Stimulated activated CD8-positive, alpha-beta memory T cell treated with anti-CD3 and anti-CD28 coated beads, Interleukin-4, amount 100 ng/mL, for 1 hour (primary cell): Measurements from ENCODE around the gene SNAP29.
"Not testable (repeated sequence)": the region's sequence is repeated elsewhere in the genome, so short reads cannot be mapped to it uniquely, and the experiment has no call there.

ENCODE experiments used
- DNase-seq, 2 donors: peaks; one replicate each; pipeline ENCODE4 v3.0.0-alpha.2; 2020; ENCODE audit warnings: low read depth in 2 of 2, low spot score in 1 of 2

SNAP29 gene

DNA sequence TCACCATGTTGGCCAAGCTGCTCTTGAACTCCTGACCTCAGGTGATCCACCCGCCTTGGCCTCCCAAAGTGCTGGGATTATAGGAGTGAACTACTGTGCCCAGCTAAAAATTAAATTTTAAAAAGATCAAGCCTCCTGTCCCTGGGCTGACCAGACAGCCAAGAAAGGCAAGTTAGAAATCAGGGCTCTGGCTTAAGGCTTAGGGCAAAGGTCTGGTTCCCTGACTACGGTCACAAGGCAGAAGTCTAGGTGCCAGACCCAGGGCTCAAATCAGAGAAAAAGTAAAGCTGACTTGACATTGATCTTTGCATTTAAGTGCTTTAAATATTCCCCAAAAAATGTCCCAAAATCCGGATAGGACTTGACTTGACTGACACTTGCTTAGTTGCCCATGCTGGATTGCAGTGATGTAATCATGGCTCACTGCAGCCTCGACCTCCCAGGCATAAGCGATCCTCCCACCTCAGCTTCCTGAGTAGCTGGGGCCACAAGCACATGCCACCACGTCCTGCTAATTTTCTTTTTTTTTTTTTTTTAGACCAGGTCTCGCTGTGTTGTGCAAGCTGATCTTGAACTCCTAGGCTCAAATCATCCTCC, 41.1 kb downstream of the SNAP29 start:
- DNase-seq, result no peak

DNA sequence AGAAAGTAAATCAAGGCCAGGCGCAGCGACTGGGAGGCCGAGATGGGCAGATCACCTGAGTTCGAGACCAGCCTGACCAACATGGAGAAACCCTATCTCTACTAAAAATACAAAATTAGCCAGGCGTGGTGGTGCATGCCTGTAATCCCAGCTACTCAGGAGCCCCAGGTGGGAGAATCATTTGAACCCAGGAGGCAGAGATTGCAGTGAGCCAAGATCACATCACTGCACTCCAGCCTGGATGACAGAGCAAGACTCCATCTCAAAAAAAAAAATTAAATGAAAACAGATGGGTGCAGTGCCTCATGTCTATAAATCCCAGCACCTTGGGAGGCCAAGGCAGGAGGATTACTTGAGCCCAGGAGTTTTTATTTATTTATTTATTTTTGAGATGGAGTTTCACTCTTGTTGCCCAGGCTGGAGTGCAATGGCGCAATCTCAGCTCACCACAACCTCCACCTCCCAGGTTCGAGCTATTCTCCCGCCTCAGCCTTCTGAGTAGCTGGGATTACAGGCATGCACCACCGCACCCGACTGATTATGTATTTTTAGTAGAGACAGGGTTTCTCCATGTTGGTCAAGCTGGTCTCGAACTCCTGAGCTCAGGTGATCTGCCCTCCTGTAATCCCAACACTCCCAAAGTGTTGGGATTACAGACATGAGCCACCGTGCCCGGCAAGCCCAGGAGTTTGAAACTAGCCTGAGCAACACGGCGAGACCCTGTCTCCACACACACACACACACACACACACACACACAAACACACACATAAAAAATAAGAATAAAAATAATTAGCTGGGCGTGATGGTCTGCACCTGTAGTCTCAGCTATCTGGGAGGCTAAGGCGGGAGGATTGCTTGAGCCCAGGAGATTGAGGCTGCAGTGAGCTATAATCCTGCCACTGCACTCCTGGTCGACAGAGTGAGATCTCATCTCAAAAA, 42.6 kb downstream of the SNAP29 start:
- not testable (repeated sequence) for DNase-seq

DNA sequence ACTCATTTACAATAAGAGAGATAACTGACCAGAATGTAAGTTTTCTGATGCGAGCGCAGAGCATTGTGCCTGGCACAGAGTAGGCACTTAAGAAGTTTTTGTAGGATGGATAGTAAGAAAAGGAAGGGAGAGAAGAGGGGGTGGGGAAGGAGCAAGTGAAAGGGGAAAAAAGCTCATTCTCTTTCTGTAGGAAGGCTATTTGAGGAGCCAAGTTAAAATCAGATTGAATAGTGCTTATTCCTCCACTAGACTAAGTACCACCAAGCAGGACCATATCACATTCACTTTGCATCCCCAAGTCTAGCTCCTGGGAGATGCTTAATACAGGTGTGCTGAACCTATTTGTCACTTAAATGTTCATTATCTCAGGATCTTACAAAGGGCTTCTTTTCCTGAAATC, 44.3 kb downstream of the SNAP29 start:
- DNase-seq, result no peak

DNA sequence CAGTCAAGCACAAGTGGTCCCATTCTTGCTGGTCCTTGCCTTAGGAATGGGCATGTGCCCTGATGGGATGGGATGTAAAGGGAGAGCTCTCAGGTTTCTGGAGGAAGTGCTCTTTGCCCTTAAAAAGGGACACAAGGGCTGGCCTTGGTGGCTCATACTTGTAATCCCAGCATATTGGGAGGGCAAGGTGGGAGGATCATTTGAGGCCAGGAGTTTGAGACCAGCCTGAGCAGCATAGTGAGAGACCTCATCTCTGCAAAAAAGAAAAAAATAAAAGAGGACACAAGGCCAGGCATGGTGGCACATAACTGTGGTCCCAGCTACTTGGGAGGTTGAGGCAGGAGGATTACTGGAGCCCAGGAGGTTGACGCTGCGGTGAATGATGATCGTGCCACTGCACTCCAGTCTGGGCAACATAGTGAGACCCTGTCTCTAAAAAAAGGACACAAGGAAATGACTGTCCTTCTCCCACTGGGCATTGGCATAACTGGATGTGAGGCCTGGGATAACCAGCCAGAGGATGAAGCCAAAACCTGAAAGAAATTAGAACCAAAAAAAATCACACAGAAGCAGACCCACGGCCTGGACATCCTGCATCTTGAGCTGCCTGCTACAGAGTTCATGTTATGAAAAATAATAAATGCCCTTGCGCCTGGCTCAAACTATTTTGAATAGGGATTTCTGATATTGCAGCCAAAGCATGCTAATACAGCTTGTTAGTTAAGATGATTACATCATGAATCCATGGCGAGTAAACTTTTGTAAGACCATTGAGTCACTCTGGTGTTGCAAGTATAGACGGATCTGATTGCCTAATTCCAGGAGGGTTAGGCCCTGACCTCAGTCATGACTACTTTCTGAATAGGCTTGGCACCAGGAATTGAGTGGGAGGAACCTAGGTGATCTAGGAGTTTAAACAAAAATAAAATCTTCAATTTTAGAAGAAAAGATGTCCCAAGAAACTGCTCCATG, 45.5 kb downstream of the SNAP29 start:
- no peak for DNase-seq

DNA sequence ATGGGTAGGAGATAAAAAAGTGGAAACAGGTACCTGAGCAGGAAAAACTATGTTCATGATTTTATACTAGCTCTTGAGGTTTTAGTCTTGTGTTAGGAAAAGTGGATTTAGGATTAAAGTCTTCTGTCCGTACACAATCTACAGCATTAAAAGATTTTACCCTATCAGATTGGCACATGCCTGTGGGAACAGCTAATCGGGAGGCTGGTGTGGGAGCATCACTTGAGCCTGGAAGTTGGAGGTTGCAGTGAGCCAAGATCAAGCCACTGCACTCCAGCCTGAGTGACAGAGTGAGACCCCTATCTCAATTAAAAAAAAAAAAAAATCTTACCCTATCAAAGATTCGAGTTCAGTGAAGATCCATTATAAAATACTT, 46.2 kb downstream of the SNAP29 start:
- DNase-seq, result no peak

DNA sequence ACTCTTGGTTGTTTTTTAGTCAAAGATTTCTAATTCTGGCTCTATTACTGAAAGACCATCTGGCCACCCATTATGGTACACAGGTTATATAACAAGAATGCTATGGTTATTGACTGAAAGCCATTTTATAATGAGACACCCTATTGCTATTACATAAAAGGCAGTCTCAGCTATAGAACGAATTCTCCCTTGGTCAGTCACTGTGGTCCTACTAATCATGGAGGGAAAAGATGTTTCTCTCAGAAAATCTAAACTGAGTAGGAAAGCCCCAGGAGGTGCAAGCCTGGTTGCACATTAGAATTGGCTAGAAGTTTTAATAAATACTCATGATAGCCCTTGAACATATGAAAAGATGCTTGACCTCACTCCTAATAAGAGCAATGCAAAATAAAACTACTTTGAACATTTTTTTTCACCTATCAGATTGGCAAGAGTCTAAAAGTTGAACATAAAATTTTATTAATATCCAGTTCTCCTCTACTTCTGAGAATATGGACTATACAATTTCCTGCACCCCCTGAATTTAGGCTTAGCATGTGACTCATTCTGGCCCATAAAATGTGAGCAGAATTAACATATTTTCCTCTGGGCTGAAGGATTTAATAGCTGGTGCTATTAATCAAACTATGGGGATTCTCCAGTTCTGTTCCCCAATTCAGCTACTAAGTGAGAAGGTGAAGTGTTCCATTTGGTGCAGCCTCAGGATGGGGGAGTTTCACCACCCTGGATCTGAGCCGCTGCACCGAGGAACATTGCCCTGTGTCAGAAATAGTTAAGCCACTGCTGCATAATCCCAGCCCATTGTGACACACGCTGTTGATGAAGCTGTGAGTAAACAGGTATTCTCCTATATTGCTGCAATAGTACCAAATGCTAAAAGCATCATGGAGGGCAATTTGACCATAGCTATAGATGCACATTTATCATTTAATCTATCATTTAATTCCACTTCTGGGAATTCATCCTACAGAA, 46.9 kb downstream of the SNAP29 start:
- DNase-seq, result no peak

DNA sequence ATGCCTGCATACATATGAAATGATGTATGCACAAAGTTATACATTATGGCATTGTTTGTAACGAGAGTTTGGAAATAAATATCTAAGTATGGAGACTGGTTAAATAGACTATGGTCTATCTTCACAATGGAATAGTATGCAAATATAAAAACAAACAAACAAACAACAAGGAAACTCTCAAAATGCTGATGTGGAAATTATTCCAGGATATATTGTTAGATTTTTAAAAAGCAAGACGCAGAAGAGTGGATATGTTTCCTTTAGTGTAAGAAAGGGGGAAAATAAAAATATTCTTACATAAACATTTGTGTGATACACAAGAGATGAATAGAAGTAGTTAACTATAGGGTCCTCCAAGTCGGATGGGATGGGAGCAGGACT, 47.6 kb downstream of the SNAP29 start:
- DNase-seq, result no peak

DNA sequence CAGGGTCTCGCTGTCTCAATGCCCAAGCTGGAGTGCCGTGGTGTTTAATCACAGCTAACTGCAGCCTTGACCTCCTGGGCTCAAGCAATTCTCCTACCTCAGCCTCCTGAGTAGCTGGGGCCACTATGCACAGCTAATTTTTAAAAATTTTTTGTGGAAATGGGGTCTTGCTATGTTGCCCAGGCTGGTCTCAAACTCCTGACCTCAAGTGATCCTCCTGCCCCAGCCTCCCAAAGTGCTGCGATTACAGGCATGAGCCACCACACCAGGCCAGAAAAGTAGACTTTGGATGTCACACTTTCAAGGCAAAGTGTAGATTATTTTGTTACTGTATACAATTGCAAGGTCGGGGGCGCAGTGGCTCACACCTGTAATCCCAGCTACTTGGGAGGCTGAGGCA, 49.9 kb downstream of the SNAP29 start:
- DNase-seq, result not testable (repeated sequence)

DNA sequence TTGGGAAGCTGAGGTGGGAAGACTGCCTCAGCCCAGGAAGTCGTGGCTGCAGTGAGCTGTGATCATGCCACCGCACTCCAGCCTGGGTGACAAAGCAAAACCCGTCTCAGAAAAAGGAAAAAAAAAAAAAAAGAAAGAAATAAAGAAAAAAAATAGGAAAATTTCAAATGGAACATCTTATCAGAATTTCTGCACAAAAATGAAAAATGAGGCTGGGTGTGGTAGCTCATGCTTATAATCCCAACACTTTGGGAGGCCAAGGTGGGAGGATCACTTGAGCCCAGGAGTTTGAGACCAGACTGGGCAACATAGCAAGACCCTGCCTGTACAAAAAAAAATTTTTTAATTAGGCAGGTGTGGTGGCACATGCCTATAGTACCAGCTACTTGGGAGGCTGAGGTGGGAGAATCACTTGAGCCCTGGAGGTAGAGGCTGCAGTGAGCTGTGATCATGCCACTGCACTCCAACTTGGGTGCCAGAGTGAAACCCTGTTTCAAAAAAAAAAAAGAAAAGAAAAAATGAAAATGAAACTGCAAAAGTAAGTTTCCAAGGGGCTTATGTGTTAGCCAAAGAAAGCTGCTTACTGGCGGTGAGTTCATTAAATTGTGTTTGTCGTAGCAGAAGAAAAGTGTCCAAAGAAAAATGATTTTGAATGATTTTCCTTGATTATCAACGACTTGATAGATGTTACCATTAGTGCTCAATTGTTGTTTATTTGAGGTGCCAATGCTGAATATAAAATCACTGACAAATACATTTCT, 50.9 kb downstream of the SNAP29 start:
- no peak for DNase-seq

DNA sequence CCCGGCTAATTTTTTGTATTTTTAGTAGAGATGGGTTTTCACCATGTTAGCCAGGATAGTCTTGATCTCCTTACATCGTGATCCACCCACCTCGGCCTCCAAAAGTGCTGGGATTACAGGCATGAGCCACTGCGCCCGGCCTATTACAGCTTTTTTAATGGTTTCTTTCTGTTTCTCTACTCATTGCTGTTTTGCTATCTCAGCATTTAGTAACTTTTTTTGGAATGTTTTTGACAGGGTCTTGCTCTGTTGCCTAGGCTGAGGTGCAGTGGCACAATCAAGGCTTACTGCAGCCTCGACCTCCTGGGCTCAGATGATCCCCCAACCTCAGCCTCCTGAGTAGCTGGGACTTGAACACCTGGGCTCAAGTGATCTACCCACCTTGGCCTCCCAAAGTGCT, 53.7 kb downstream of the SNAP29 start:
- no peak for DNase-seq

DNA sequence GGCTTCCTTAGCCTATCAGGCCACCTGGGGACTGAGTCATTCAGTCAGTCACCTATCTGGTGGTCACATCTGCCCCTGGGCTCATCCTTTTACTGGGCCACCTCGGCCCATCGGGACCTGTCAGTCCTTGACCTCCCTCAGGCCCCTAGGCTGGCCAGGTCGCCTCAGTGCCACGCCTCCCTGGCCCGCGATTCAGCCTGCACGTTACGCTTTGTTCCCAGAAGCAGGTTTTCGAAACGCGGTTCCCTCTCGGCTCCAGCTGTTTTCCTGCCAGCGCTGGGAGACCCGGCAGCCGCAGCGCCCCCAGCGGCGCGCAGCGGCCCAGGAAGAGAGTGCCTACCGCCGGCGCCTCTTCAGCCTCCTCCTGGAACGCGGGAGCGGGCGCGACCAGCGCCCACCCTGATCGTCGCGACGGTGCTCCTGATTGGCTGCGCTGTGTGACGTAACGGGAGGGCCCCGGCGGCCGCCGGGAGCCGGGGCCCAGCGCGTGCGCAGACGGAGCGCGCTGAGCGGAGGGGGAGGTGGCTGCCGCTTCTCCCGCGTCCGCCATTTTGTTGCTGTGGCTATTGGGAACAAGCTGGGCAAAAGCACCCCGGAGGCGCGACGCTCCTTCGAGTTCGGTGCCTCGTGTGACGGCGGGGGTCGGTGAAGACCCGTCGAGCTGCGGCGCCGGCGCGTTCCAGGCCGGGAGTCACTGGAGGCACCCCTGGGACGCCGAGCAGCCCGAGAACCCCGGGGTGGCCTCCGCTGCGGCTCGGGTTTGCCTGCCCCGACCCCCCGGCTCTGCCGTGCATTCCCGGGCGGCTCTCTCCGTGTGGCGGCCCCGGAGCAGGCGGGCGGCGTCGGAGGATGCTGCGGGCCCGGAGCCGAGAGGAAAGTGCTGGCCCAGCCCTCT, 58.4 kb downstream of the SNAP29 start, which contains the start of gene CRKL:
Gene CRKL (plus strand): TSS at position 492 of the 895 bp plus-strand sequence. CDS start 528 bp downstream, outside the sequence.
- peak; percentile 77 to 91 for DNase-seq

DNA sequence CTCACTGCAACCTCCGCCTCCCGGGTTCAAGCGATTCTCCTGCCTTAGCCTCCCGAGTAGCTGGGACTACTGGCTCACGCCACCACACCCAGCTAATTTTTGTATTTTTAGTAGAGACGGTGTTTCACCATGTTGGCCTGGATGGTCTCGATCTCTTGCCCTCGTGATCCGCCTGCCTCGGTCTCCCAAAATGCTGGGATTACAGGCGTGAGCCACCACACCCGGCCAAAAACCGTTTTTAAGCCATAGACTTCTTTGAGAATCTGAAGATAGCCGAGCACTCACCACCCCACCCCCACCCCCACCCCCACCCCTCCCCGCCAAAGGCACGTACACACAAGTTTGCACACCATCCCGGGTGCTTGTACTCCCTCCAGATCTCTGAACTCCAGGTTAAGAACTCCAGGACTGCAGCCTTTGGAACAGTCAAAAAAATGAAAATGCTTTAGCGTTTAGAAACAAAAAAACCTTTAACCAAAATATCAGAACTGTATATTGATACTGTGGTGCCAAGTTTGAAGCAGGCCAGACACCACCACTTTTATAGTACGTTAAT, 59.9 kb downstream of the SNAP29 start:
- no peak for DNase-seq

DNA sequence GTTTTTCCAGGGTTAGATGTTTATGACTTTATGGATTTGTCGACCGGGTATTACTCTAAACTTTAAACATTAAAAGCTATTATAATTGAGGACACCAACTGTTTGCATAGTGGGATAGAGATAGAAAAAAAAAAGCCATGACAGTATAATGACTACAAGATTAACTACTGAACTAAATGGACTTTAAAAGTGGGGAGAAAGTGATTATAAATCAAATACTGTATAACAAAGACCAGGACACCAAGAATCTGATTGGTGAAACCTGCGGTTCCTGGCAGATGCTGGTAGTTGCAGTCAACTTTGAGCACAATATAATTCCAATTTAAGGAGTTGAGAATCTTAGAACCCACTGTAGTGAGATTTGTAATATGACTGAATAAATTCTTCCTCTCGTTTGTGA, 60.9 kb downstream of the SNAP29 start:
- DNase-seq, result no peak

DNA sequence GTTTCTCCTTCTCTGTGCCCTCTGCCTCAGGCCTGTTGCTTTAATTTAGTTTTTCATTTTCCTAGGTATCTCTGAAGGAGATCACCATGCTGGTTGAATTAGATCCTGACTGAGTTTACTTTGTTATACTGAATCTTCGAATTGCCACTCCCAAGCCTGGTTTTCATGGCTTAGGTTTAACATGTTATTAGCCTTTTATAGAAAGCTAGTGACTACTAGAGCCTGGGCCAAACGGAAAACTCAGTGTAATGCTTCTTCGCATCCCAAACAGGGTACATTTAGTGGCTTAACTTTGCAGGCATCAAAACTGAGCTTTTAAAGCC, 62.0 kb downstream of the SNAP29 start:
- DNase-seq, result no peak

DNA sequence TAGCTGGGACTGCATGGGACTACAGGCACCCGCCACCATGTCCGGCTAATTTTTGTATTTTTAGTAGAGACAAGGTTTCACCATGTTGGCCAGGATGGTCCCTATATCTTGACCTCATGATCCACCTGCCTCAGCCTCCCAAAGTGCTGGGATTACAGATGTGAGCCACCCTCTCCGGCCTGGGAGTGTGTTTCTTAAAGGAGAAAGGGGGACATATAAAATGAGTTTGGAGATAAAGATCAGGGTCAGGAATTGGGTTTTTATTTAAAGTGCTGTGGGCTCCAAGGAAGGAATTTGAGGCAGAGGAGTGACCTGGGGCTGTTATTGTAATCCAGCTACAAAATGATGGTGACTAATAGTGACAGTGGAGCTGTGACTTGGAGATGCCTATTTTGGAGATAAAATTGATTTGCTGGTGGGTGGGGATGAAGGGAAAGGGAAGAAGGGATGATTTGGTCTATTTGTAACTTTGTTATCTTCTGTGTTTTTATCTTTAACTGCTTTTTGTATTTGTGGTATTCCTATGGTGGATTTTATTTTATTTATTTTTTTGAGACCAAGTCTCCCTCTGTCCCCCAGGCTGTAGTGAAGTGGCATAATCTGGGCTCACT, 63.4 kb downstream of the SNAP29 start:
- no peak for DNase-seq

DNA sequence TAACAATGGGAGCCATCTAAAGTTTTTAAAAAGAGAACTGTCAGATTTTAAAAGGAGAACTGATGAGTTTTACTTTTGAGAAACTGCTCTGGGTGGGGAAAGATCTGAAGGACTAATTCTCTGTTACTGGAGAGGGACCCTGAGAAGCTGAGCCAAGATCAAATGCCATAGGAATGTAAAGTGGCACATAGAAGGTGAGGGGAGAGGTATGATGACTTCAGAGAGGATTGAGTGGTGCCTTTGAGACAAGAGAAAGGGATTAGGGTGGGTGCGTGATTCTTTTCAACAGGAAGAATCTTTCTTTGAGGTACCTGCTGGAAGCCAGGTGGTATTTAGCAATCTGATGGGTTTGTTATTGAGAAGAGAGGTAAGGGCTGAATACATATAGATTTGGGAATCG, 67.4 kb downstream of the SNAP29 start:
- no peak for DNase-seq

DNA sequence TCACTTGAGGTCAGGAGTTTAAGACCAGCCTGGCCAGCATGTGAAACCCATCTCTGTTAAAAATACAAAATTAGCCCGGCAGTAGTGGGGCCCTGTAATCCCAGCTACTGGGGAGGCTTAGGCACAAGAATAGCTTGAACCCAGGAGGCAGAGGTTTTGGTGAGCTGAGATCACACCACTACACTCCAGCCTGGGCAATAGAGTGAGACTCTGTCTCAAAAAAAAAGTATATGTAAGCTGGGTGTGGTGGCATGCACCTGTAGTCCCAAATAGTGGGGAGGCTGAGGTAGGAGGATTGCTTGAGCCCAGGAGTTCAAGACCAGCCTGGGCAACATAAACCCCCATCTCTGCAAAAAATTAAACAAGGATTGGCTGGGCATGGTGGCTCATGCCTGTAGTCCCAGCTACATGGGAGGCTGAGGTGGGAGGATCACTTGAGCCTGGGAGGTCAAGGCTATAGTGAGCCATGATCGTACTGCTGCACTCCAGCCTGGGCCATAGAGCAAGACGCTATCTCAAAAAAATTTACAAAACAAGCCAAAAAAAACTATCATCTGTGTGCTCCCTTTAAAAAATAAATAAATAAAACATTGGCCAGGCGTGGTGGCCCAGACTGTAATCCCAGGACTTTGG, 69.2 kb downstream of the SNAP29 start:
- no peak for DNase-seq
